Measurements from ENCODE around the gene NEXMIF.

DNA sequence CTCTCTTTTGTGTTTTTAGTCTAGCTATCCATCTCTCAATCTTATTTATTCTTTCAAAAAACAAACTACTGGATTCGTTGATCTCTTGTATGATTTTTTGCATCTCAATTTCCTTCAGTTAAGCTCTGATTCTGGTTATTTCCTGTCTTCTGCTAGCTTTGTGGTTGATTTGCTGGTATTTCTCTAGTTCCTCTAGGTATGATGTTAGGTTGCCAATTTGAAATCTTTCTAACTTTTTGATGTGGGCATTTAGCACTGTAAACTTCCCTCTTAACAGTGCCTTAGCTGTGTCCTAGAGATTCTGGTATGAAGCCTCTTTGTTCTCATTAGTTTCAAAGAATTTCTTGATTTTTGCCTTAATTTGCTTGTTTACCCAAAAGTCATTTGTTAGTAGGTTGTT is 15.2 kb upstream of the NEXMIF start:
- TF ChIP-seq CTCF (IDR thresholded peaks at IDR 0.05) (no peak), POLR2AphosphoS5 (IDR thresholded peaks at IDR 0.05; ENCODE audit: low read depth, low read length) (no peak)
